NCI-H2107 treated with DMSO at 0.1 percent for 48 hours (cell line): Measurements from ENCODE around the gene TLK1.
"Not testable (repeated sequence)": the region's sequence is repeated elsewhere in the genome, so short reads cannot be mapped to it uniquely, and the experiment has no call there.

Source experiments
- DNase-seq: peaks from one replicate; lab custom pipeline; 2025; ENCODE audit not compliant: unreplicated experiment; lab: John Stamatoyannopoulos, UW

TLK1 gene

DNA sequence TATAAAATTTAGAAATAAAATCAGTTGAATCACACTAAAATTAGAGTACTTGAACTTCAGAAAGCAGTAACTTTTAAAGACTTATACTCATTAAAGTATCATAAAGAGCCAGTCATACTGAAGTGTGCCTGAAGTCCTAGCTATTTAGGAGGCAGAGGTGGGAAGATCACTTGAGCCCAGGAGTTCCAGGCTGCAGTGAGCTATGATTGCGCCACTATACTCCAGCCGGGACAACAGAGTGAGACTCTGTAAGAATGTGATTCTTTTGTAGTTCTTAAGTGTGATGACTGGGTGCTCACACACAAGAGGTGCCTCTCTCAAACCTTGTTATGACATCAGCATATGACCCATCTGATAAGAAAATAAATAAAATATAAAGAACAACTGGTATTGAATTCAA, 14.6 kb downstream of the TLK1 start:
- no peak for DNase-seq

DNA sequence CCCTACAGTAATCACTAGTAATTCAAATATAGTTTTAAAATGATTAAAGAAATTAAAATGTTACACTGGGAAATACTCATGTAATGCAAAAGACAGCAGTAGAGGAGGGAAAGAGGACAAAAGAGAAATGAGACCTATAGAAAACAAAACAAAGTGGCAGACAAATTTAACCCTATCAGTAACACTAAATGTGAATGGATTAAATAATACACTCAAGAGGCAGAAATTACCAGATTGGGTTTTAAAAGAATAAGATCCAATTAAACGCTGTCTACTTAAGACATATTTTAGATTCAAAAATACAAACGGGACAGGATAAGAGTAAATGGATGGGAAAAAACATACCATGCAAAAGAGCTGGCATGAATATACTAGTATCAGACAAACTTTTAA, 17.0 kb downstream of the TLK1 start:
- no peak for DNase-seq

DNA sequence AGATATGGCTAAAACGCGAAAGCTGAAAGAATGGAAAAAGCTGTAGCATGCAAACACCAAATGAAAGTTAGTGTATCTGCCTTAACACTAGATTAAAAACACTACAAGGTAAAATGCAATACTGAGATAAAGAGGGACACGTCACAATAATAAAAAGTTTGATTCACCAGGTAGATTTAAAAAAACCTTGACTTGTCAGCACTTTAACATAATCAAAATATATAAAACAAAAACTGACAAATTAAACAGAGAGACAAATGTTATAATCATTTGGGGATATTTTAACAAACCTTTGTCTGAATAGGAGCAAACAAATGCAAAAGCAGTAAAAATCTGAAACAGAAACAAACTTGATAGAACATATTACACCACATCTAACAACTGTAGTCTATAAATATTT, 18.3 kb downstream of the TLK1 start:
- DNase-seq: no peak

DNA sequence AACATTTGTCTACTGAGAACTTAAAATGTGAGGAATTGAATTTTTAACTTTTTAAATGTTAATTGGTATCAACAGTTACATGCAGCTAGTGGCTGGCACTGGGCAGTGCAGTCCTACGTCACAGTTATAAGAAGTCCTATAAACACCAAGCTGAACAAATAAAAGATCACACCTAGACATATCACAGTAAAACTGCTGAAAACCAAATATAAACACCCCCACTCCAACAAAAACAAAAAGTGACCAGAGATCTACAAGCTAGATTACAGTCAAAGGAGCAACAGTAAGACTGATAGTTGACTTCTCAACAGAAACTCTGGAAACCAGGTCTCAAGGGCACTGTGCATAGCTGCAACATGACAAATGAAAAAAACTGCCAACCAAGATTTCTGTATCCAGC, 19.4 kb downstream of the TLK1 start:
- DNase-seq: no peak

DNA sequence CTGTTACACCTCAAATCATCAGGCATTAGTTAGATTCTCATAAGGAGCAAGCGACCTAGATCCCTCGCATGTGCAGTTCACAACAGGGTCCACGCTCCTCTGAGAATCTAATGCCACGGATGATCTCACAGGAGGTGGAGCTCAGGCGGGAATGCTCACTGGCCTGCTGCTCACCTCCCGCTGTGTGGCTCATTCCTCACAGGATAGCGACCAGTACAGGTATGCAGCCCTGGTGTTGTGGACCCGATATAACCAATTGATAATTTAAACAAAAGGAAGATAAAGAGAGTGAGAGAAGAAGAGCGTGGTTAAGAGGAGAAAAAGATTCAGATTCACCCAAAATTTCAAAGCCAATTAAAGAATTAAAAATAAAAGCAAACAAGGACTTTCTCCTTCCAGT, 20.8 kb downstream of the TLK1 start:
- no peak for DNase-seq

DNA sequence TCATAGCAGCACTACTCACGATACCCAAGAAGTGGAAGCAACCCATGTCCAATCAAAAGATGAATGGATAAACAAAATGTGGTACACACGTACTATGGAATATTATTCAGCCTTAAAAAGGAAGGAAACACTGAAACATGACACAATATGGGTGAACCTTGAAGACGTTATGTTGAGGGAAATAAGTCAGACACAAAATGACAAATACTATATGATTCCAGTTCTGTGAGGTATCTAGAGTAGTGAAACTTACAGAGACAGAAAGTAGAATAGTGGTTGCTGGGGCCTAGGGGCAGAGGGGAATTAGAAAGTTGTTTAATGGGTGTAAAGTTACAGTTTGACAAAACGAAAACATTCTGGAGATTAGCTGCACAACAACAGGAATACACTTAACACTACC, 24.7 kb downstream of the TLK1 start:
- DNase-seq: no peak

DNA sequence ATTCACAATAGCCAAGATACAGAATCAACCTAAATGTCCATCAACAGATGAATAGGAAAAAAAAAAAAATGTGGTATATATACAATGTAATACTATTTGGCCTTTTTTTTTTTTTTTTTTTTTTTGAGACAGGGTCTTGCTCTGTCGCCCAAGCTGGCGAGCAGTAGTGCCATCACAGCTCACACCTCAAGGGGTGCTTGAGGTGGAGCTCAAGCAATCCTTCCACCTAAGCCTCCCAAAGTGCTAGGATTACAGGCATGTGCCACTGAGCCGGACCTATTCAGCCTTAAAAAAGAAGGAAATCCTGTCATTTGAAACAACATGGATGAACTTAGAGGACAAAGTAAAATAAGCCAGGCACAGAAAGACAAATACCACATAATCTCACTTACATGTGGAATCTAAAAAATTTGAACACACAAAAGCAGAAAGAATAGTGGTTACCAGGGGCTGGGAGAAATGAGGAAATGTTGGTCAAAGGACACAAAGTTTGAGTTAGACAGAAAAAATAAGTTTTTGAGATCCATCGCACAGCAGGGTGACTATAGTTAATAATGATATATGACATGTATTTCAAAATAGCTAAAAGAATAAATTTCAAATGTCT, 26.0 kb downstream of the TLK1 start:
- DNase-seq: no peak

DNA sequence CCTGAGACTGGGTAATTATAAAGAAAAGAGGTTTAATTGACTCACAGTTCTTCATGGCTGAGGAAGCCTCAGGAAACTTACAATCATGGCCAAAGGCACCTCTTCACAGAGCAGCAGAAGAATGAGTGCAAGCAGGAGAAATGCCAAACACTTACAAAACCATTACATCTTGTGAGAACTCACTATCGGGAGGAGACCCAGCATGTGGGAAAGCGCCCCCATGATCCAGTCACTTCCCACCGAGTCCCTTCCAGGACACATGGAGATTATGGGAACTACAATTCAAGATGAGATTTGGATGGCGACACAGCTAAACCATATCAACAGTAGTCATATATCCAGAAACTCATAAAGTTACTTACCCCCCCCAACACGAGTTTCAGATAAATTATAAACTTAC, 28.6 kb downstream of the TLK1 start:
- DNase-seq: no peak

DNA sequence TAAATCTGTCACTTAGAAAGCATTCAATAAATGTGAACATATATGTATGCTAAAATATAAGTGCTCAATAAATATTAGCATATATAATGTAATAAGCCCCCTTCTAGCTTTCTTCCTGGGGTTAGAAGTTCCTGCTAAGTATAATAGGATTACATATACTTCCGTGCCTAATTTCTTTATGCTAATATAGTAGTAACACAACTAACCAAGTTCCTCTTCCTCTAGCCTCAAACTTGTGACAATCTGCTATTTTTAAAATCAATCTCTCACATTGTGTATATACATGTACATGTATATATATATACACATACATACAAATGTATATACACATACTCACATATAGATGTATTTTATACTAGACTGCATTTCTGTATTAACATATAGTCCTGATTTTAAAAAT, 32.2 kb downstream of the TLK1 start:
- DNase-seq: no peak

DNA sequence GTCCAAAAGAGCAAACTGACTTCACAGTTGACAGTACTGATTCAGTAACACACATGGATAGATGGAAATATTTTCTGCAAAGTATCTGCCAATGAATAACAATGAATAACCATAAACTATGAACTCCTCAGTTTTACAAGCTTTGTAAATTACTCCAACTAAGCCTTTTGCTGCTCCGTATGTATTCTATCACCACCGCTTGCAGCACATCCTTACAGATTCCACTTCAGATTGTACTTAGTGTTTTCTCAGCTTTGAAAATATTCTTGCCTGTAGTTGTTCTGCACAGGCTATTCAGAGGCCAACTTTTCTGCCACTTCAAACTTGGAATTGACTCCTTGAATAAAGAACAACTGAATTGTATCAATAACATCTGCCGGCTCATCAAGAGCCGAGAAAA, 36.2 kb downstream of the TLK1 start:
- no peak for DNase-seq

DNA sequence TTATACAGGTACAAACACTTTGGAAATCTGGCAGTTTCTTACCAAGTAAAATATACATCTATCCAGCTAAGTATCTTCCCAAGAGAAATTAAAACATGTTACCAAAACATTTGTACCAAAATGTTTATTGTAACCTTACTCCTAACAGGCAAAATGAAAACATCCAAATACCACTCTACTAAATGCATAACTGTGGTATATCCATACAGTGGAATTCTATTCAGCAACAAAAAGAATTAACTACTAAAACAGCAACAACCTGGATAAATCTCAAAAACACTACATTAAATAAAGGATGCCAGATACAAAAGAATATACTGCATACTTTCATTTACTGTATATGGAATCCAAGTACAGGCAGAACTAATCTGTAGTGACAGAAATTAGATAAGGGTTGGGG, 51.1 kb downstream of the TLK1 start:
- DNase-seq: no peak

DNA sequence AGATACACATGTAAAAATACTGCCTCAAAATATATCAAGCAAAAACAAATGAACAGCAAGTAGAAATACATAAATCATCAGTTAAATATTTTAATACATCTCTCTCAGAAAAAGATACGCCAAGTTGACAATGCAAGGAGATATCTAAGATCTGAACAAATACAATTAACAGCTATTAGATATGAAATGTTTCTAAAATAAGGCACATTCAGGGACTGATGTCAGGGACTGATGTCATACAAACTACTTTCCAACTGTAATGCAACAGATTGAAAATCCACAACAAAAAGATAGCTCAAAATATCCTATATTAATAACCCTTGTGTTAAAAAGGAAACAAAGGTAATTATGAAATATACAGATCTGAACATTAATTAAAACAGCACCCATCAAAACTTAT, 51.7 kb downstream of the TLK1 start:
- no peak for DNase-seq

DNA sequence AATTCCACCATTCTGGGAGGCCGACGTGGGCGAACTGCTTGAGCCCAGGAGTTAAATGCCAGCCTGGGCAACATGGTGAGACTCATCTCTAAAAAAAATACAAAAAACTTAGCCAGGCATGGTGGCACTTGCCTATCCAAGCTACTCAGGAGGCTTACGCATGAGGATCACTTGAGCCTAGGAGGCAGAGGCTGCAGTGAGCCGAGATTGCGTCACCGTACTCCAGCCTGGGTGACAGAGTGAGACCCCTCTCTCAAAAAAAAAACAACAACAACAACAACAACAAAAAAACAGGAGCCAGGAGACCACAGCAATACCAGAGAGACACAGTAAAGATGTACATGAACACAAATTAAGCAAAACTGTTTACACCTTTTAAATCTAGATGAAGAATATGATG, 52.9 kb downstream of the TLK1 start:
- DNase-seq: no peak

DNA sequence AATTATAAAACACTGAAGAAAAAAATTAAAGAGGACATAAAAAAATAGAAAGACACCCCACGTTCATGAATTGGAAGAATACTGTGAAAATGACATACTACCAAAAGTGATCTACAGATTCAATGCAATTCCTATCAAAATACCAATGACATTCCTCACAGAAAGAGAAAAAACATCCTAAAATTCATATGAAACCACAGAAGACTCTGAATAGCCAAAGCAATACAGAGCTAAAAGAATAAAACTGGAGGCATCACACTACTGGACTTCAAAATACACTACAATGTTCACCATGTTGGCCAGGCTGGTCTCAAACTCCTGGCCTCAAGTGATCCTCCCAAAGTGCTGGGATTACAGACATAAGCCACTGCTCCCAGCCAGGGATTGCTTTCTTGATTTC, 56.3 kb downstream of the TLK1 start:
- no peak for DNase-seq

DNA sequence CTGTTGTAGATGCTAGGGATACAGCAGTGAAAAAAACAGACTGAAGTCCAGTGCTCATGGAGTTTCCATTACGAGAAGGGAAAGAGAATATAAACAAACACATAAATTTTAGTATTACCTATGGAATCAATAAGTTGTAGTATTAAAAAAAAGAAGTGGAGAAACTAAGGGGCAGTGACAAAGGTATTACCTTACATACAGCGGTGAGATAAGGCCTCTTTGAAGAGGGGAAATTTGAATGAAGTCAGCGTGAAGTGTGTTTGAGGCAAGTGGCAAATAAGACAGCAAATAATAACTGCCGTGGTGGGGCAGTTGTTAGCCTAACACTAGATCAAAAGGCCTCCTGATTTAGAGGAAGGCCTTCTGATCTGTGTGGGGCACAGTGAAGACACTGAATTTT, 57.9 kb downstream of the TLK1 start:
- DNase-seq: peak; percentile 80

DNA sequence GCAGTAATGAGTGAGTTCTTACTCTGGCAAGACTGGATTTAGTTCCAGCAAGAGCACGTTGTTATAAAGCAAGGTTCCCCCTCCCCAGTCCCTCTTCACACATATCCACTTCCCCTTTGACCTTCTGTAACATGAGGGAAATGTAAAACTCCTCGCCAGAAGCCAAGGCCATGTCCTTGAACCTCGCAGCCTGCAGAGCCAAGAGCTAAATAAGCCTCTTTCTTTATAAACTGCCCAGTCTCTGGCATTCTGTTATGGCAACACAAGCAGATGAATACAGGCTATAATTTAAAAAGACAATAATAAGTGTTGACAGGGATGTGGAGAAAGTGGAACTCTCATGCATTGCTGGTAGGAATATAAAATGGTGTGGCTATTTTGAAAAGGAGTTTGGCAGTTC, 60.3 kb downstream of the TLK1 start:
- DNase-seq: no peak

DNA sequence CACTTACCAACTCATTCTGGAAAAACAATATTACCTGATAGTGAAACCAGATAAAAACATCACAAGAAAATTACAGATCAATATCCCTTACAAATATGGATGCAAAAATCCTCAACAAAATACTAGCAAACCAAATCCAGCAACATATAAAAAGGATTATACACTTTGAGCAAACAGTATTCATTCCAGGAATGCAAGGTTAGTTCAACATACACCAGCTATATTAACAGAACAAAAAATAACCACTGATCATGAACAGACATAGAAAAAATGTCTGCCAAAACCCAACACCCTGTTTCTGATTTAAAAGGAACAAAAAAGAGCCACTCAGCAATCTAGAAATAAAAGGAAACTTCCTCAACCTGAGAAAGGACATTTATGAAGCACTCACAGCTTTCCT, 62.1 kb downstream of the TLK1 start:
- DNase-seq: no peak

DNA sequence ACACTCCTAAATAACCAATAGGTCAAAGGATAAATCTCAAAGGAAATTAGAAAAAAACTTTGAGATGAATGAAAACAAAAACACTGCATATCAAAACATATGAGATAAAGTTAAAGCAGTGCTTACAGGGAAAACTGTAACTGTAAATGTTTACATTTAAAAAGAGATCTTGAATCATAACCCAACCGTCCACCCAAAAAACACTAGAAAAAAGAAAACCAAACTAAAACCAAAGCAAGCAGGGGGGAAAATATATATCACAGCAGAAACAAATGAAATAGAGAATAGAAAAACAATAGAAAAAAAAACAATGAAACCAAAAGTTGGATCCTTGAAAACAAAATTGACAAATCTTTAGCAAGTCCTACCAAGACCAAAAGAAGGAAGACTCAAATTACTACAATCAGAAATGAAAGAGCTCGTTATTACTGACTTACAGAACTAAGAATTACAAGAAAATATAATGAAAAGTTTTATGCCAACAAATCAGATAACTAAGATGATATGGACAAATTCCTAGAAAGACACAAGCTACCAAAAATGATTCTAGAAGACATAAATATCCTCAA, 65.6 kb downstream of the TLK1 start:
- no peak for DNase-seq

DNA sequence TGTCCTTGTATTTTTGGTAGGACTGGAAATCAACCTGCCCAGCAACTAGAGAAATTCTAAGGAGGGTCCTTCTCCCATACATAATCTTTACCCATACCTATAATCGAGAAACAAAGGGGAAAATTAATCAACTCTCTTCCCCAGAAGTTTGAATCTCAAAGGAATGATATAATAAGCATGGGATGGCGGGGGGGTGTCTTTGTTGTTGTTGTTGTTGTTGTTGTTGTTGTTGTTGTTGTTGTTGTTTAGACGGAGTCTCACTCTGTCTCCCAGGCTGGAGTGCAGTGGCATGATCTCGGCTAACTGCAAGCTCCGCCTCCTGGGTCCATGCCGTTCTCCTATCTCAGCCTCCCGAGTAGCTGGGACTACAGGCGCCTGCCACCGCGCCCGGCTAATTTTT, 69.2 kb downstream of the TLK1 start:
- not testable (repeated sequence) for DNase-seq

DNA sequence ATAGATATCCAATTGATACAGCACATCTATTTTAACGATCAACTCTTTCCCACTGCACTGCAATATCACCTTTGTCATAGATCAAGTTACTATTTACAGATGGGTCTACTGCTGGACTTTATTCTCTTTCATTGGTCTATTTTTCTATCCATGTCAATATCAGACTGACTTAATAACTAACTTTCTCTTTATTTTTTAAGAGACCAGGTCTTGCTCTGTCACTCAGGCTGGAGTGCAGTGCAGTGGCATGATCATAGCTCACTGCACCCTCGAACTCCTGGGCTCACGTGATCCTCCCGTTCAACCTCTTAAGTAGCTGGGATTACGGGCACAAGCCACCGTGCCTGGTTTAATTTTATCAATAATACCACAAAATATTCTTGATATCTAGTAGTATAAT, 71.2 kb downstream of the TLK1 start:
- no peak for DNase-seq

DNA sequence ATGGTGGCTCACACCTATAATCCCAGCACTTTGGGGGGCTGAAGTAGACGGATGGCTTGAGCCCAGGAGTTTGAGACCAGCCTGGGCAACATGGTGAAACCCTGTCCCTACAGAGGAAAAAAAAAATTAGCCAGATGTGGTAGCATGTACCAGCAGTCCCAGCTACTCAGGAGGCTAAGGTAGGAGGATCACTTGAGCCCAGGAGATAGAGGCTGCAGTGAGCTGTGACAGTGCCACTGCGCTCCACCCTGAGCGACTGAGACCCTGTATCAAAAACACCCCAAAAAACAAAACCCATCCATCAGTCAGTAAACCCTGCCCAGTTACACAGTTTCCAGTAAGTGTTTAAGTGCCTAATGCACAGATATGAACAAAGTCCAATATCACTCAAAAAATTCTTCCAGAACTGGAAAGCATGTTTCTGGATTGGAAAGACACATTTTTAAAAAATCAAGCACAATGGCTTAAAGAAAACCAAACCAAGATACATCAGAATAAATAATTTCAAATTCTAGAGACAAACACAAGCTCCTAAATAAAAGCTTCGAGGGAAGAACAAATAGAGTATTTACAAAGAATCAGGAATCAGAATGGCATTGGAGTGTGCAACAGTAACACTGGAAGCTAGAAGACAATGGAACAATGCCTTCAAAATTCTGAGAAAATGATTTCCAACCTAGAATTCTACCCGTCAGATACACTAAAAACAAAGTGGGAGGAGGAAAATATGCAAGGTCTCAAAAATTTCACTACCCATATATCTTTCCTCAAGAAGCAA, 72.4 kb downstream of the TLK1 start:
- no peak for DNase-seq

DNA sequence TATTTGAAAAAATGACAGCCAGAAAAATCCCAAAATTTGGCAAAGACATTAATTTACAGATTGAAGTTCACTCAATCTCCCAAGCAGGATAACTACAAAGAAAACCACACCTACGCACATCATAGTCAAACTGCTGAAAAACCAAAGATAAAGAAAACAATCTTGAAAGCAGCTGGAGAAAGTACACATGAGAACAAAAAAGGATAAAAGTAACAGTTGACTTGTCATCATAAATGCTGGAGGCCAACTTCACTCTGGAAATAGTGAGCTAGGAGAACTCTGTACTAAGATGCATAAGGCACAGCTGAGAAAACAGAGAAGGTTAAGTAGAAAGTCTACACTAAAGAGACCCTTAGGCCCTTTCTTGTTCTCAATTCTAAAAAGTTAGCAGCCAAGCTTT, 73.1 kb downstream of the TLK1 start:
- no peak for DNase-seq
